HepG2 (cell line): ENCODE measurements around the gene CPNE1. TPM values are rescaled to one million over a fixed set of nuclear protein-coding genes. Genes with fewer than 3 reads are reported as not detected.
"Not testable (repeated sequence)": the region's sequence is repeated elsewhere in the genome, so short reads cannot be mapped to it uniquely, and the experiment has no call there.

ENCODE experiments used
- ATAC-seq: fragments of 200-7000 bp; cut with Tn5 transposase; 3 replicates; pipeline ENCODE4 v1.9.1; 2020; ENCODE audit warnings: mild to moderate bottlenecking, moderate library complexity
- BruUV-seq: library from RNA; stranded (reverse); fragments of 400-500 nt; replicated peaks from 2 replicates; lab custom pipeline; 2021; lab: Mats Ljungman, UMichigan
- CTCF ChIA-PET: fragments of 300-600 bp; formaldehyde crosslinking; extraction: SDS; loops from one replicate; lab custom pipeline; 2021; ENCODE audit warnings: low total read pairs, inconsistent platforms, low intra/inter-chr PET ratio; lab: Yijun Ruan, JAX
- POLR2A ChIA-PET: fragments of 350-600 bp; sonication (Branson Sonifier 250); formaldehyde crosslinking; loops from one replicate; lab custom pipeline; 2020; ENCODE audit warnings: antibody characterized with exemption, inconsistent platforms; lab: Yijun Ruan, JAX
- DNase-seq: peaks from one replicate; pipeline ENCODE4 v3.0.0-alpha.2; 2015; ENCODE audit warnings: low spot score
- FAIRE-seq: peaks from 3 replicates; lab custom pipeline; 2011; peaks lifted over from hg19 to GRCh38; lab: Jason Lieb, UNC
- H2AFZ ChIP-seq: one replicate; pipeline ENCODE4 v1.6.1; 2011; ENCODE audit warnings: low read length, inconsistent platforms
- H3K27ac ChIP-seq: fragments of 300-600 bp; 3 replicates; pipeline ENCODE4 v1.8.0; 2011; ENCODE audit warnings: mixed run types, mild to moderate bottlenecking, mixed read lengths, low read length, inconsistent platforms; ENCODE audit not compliant: insufficient read depth; ENCODE audit errors: extremely low read length
- H3K27me3 ChIP-seq, 2 experiments: fragments of 200-600 bp in 1 of 2; 2 replicates in 1 of 2; 3 replicates in 1 of 2; pipeline versions ENCODE4 v1.6.0 to v1.8.0; 2011; ENCODE audit warnings: low read length in 2 of 2, mild to moderate bottlenecking in 2 of 2, moderate library complexity in 2 of 2, inconsistent platforms in 1 of 2; ENCODE audit not compliant: insufficient read depth in 2 of 2, control insufficient read depth in 1 of 2
- H3K36me3 ChIP-seq, 2 experiments: fragments of 200-600 bp in 1 of 2; replicated peaks in 1 of 2; 2 replicates in 1 of 2; 3 replicates in 1 of 2; pipeline versions ENCODE4 v1.5.1 to v1.8.0; 2011; ENCODE audit warnings: low read length in 2 of 2, inconsistent platforms in 1 of 2; ENCODE audit not compliant: insufficient read depth in 2 of 2, control insufficient read depth in 1 of 2
- H3K4me1 ChIP-seq: 2 replicates; pipeline ENCODE4 v1.5.1; 2012; ENCODE audit warnings: low read length, inconsistent platforms; ENCODE audit not compliant: insufficient read depth
- H3K4me2 ChIP-seq: 2 replicates; pipeline ENCODE4 v1.6.0; 2011; ENCODE audit warnings: low read depth, low read length, inconsistent platforms
- H3K4me3 ChIP-seq, 3 experiments: fragments of 200-600 bp in 1 of 3; sonication (generic), shearing (Covaris generic) in 1 of 3; replicated peaks in 1 of 3; 2 replicates each; pipeline ENCODE4 v1.5.1; 2011 to 2016; ENCODE audit warnings: low read length in 3 of 3, inconsistent platforms in 2 of 3, low read depth in 2 of 3, mild to moderate bottlenecking in 2 of 3, control low read depth in 1 of 3, mixed read lengths in 1 of 3; ENCODE audit not compliant: insufficient read depth in 1 of 3
- H3K79me2 ChIP-seq: one replicate; pipeline ENCODE4 v1.6.1; 2011; ENCODE audit warnings: low read length, inconsistent platforms; ENCODE audit not compliant: insufficient read depth
- H3K9ac ChIP-seq: 2 replicates; pipeline ENCODE4 v1.6.0; 2011; ENCODE audit warnings: mild to moderate bottlenecking, low read depth, low read length, inconsistent platforms; ENCODE audit not compliant: insufficient read depth
- H3K9me3 ChIP-seq: 2 replicates; pipeline ENCODE4 v1.5.1; 2012; ENCODE audit warnings: mild to moderate bottlenecking, low read length
- H4K20me1 ChIP-seq: 2 replicates; pipeline ENCODE4 v1.6.0; 2011; ENCODE audit warnings: inconsistent platforms, mild to moderate bottlenecking, low read length, moderate library complexity; ENCODE audit not compliant: insufficient read depth
- ARHGAP35 ChIP-seq: sonication (generic); formaldehyde crosslinking; IDR thresholded peaks from 2 replicates; pipeline ENCODE4 v1.9.0; 2022; ENCODE audit warnings: mild to moderate bottlenecking, inconsistent platforms, moderate library complexity, missing genetic modification reagents, borderline replicate concordance
- FOXM1 ChIP-seq: sonication (generic); formaldehyde crosslinking; IDR thresholded peaks from 2 replicates; pipeline ENCODE4 v1.5.0; 2020; ENCODE audit warnings: missing genetic modification reagents
- KDM5B ChIP-seq: sonication (generic); formaldehyde crosslinking; IDR thresholded peaks from 2 replicates; pipeline ENCODE4 v1.4.0; 2020; ENCODE audit warnings: missing genetic modification reagents, mild to moderate bottlenecking, borderline replicate concordance
- PLRG1 ChIP-seq: fragments of 450-650 bp; conservative IDR thresholded peaks from 2 replicates; pipeline ENCODE4 v1.6.1; 2016
- SP140L ChIP-seq: sonication (generic); formaldehyde crosslinking; IDR thresholded peaks from 2 replicates; pipeline ENCODE4 v1.4.0; 2020; ENCODE audit warnings: missing genetic modification reagents, borderline replicate concordance
- U2AF2 ChIP-seq: fragments of 200-400 bp; formaldehyde crosslinking; IDR thresholded peaks from 2 replicates; pipeline ENCODE4 v1.6.1; 2017; ENCODE audit warnings: low read depth, mild to moderate bottlenecking, low read length
- ZNF296 ChIP-seq: sonication (generic); formaldehyde crosslinking; conservative IDR thresholded peaks from 2 replicates; pipeline ENCODE4 v1.5.0; 2020; ENCODE audit warnings: mild to moderate bottlenecking, missing genetic modification reagents
- ZNF354B ChIP-seq: sonication (generic); formaldehyde crosslinking; IDR thresholded peaks from 2 replicates; pipeline ENCODE4 v1.8.0; 2022; ENCODE audit warnings: mild to moderate bottlenecking, missing genetic modification reagents
- ZNF605 ChIP-seq: sonication (generic); formaldehyde crosslinking; IDR thresholded peaks from 2 replicates; pipeline ENCODE4 v1.8.0; 2022; ENCODE audit warnings: mild to moderate bottlenecking, missing genetic modification reagents
- ZNF816 ChIP-seq: sonication (generic); formaldehyde crosslinking; IDR thresholded peaks from 2 replicates; pipeline ENCODE4 v1.8.0; 2022; ENCODE audit warnings: missing genetic modification reagents, mild to moderate bottlenecking, borderline replicate concordance
- ZSCAN9 ChIP-seq: IDR thresholded peaks from 2 replicates; pipeline ENCODE4 v1.6.1; 2016; ENCODE audit warnings: borderline replicate concordance
- WGBS: methylation state at CpG from one replicate; pipeline ENCODE4 v1.1.6; 2017; ENCODE audit warnings: low lambda C conversion rate; 5-methylcytosine and 5-hydroxymethylcytosine counted together
- in situ Hi-C: cut with HindIII; loops from 2 replicates; pipeline ENCODE4 v1.10.0; 2017; ENCODE audit warnings: low pct_unique_long_range_greater_than_20kb; ENCODE audit not compliant: extremely low pct_ligation_motif_present
- intact Hi-C: fragments of 100-400 bp; cut with micrococcal nuclease; formaldehyde crosslinking; loops from one replicate; pipeline ENCODE4 v1.10.0; 2022; ENCODE audit not compliant: unreplicated experiment
- polyA plus RNA-seq, 8 experiments: library from polyadenylated mRNA; depleted of rRNA in 3 of 8; stranded (reverse) in 7 of 8; unstranded in 1 of 8; fragments of >200 nt; fragmentation: Illumina TruSeq in 4 of 8; extraction: Trizol in 4 of 8; gene quantifications; 2 replicates each; pipeline versions ENCODE4 v1.2.1 to v1.2.3, GENCODE V29; 2011 to 2016; ENCODE audit warnings: low read depth in 4 of 8, missing spikeins in 1 of 8, mixed read lengths in 1 of 8; ENCODE audit not compliant: insufficient read depth in 1 of 8
- total RNA-seq, 5 experiments: library from RNA; depleted of rRNA; stranded (reverse); fragments of >200 nt; fragmentation: Illumina TruSeq; extraction: Trizol; gene quantifications; 2 replicates each; pipeline ENCODE4 v1.2.3, GENCODE V29; 2016; ENCODE audit warnings: low read depth in 1 of 5
- TF ChIP-seq, protein P1 (sequence below): sonication (generic); formaldehyde crosslinking; IDR thresholded peaks from 2 replicates; pipeline ENCODE4 v1.5.1; 2020; ENCODE audit warnings: missing genetic modification reagents, mild to moderate bottlenecking, borderline replicate concordance
- TF ChIP-seq, protein P2 (sequence below): IDR thresholded peaks from 2 replicates; pipeline ENCODE4 v1.6.1; 2016; ENCODE audit warnings: mild to moderate bottlenecking

Gene CPNE1
- total and polyA plus RNA-seq, 2 of the 13 experiments (the other 11 are each of a cell fraction or from before 2014, with no cell fraction given) = 408 to 431 TPM

DNA sequence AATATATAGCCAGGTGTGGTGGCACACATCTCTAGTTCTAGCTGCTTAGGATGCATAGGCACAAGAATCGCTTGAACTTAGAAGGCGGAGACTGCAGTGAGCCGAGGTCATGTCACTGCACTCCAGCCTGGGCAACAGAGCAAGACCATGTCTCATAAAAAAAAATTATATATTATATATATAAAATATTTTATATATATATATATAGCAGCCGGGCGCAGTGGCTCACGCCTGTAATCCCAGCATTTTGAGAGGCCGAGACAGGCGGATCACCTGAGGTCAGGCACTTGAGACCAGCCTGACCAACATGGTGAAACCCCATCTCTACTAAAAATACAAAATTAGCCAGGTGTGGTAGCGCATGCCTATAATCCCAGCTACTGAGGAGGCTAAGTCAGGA, 20.7 kb upstream of the CPNE1 start:
- H3K27ac ChIP-seq, FAIRE-seq, H4K20me1 ChIP-seq, H2AFZ ChIP-seq, DNase-seq, H3K9me3 ChIP-seq, H3K27me3 ChIP-seq, CTCF ChIA-PET, intact Hi-C loops, ATAC-seq, BruUV-seq, H3K9ac ChIP-seq, H3K4me2 ChIP-seq, H3K4me3 ChIP-seq, H3K79me2 ChIP-seq, in situ Hi-C loops, H3K4me1 ChIP-seq: not testable (repeated sequence)
- peaks cover 16 to 35% of the 10 kb centered on the region in 2 experiments for H3K36me3 ChIP-seq
- WGBS = 98% methylated on average over 9 of the region's 9 CpGs
- POLR2A ChIA-PET = interaction anchor here (0.6 to 1.4 kb wide), 2 partner anchors 21 to 34 kb away, joined by 3 read pairs; partner anchors contain the start of genes CPNE1 and RBM12

DNA sequence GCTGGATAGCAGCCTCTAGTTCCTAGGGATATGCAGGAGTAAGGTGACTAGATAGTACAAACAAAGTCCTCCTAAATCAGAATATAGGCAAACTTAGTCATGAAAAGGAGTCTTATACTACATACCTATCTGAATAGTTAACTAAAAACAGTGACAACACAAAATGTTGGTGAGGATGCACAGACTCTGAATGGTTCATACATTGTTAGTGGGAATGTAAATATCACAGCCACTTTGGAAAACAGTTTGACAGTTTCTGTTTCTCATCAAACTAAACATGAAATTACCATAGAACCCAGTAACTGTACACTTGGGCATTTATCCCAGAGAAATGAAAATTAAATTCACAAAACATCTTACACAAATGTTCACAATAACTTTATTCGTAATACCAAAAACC, 17.3 kb upstream of the CPNE1 start:
- DNase-seq (no peak), FAIRE-seq (no peak), ATAC-seq (no peak)
- no peaks in the 10 kb centered on the region for H3K27me3 ChIP-seq
- no peak overlapping the region for H3K9ac ChIP-seq
- H3K4me1 ChIP-seq = no peaks in the 10 kb centered on the region
- BruUV-seq = no TSS peak
- peaks cover 3 to 12% of the 10 kb centered on the region in 2 experiments; a peak in 4 of 5 replicates for H3K36me3 ChIP-seq
- CTCF ChIA-PET = no interaction called here
- no peaks in the 10 kb centered on the region for H3K79me2 ChIP-seq
- POLR2A ChIA-PET = interaction anchor here (1.3 kb wide), 1 partner anchor 63 kb away, joined by 3 read pairs; no protein-coding TSS in a partner anchor
- H3K27ac ChIP-seq = no peak overlapping the region
- TF ChIP-seq ZSCAN9 (CRISPR knock-in tag) (no peak), SP140L (CRISPR knock-in tag) (no peak), KDM5B (CRISPR knock-in tag) (no peak), ZNF296 (CRISPR knock-in tag) (no peak), ZNF816 (CRISPR knock-in tag) (no peak), U2AF2 (no peak), PLRG1 (no peak), ZNF354B (CRISPR knock-in tag) (no peak), ZNF605 (no peak), FOXM1 (CRISPR knock-in tag) (no peak), ARHGAP35 (CRISPR knock-in tag) (no peak)
- TF ChIP-seq, protein P1, sequence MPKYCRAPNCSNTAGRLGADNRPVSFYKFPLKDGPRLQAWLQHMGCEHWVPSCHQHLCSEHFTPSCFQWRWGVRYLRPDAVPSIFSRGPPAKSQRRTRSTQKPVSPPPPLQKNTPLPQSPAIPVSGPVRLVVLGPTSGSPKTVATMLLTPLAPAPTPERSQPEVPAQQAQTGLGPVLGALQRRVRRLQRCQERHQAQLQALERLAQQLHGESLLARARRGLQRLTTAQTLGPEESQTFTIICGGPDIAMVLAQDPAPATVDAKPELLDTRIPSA = no peak
- TF ChIP-seq, protein P2, sequence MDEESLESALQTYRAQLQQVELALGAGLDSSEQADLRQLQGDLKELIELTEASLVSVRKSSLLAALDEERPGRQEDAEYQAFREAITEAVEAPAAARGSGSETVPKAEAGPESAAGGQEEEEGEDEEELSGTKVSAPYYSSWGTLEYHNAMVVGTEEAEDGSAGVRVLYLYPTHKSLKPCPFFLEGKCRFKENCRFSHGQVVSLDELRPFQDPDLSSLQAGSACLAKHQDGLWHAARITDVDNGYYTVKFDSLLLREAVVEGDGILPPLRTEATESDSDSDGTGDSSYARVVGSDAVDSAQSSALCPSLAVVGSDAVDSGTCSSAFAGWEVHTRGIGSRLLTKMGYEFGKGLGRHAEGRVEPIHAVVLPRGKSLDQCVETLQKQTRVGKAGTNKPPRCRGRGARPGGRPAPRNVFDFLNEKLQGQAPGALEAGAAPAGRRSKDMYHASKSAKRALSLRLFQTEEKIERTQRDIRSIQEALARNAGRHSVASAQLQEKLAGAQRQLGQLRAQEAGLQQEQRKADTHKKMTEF (CRISPR knock-in tag) = no peak
- no peak overlapping the region for H3K4me3 ChIP-seq
- H4K20me1 ChIP-seq = no peaks in the 10 kb centered on the region
- peaks cover under 1% of the 10 kb centered on the region for H3K9me3 ChIP-seq
- WGBS = 97% methylated on average over 1 of the region's 1 CpG
- intact Hi-C loops = no loop called here
- in situ Hi-C loops = no loop called here
- H3K4me2 ChIP-seq = no peak overlapping the region
- no peak overlapping the region for H2AFZ ChIP-seq
